Measurements from ENCODE around the gene ZNF335.
"Not testable (repeated sequence)": the region's sequence is repeated elsewhere in the genome, so short reads cannot be mapped to it uniquely, and the experiment has no call there.

The ZNF335 gene

DNA sequence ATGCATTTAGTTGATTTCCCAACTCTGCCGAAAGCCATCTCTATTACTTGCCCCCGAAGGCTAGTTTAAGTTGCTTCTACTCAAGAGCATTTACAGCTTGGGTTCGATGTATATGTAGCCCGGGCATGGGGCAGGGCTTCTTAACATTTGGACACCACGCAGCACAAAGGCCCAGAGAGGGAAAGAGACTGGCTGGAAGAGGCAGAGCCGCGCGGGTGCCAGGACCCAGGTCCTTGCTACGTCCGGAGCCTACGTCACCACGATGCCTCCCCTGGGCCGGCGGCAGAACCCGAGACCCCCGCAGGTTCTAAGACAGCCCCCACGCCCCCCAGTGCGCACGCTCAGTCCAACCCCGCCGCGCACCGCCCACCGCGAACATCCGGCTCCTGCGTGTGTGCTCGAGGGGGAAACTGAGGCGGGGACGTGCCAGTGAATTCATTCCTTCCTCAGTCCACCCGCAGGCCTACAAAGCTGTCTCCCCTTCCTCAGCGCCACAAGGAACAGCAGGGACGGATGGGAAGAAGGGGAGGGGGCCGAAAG is 37.9 kb downstream of the ZNF335 start:
- DNase-seq (ENCODE audit: low read depth), result peak; percentile 33

GRCh38 chr20:45933266-45934045 is 38.5 kb downstream of the ZNF335 start:
- peak; percentile 56 for DNase-seq (ENCODE audit: low read depth)

DNA sequence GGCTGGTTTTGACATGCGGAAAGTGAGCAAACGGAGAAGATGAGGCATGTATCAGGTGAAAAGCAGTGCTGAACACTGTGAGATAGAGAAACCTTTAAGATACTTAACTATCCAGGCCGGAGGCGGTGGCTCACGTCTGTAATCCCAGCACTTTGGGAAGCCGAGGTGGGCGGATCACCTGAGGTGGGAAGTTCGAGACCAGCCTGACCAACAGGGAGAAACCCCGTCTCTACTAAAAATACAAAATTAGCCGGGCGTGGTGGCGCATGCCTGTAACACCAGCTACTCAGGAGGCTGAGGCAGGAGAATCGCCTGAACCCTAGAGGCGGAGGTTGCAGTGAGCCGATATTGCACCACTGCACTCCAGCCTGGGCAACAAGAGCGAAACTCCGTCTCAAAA is 40.3 kb downstream of the ZNF335 start:
- DNase-seq (ENCODE audit: low read depth), result not testable (repeated sequence)

DNA sequence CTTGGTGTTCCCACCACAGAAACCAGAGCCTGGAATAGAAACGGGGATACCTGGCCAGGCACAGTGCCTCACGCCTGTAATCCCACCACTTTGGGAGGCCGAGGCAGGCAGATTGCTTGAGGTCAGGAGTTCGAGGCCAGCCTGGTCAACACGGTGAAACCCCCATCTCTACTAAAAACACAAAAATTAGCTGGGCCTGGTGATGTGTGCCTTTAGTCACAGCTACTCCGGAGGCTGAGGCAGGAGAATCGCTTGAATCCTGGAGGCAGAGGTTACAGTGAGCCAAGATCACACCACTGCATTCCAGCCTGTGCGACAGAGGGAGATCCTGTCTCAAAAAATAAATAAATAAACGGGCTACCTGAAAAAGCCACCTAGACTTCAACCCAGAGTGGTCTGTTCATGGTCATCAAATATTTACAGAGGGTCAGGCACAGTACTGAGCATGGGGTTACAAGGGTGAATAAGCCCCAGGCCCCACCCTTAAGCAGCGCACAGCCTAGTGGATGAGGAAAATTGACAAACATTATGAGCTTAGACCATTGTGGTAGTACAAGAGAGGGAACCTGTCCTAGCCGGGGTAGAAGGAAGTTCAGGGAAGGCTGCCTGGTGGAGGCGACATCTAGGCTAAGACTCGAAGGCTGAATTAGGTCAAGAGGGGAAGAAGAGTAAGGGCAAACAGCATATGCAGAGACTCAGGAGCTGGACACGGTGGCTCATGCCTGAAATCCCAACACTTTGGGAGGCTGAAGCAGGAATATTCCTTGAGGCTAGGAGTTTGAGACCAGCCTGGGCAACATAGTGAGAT is 44.7 kb downstream of the ZNF335 start:
- DNase-seq (ENCODE audit: low read depth), result no peak

GRCh38 chr20:45926731-45927070 is 45.3 kb downstream of the ZNF335 start:
- no peak for DNase-seq (ENCODE audit: low read depth)

DNA sequence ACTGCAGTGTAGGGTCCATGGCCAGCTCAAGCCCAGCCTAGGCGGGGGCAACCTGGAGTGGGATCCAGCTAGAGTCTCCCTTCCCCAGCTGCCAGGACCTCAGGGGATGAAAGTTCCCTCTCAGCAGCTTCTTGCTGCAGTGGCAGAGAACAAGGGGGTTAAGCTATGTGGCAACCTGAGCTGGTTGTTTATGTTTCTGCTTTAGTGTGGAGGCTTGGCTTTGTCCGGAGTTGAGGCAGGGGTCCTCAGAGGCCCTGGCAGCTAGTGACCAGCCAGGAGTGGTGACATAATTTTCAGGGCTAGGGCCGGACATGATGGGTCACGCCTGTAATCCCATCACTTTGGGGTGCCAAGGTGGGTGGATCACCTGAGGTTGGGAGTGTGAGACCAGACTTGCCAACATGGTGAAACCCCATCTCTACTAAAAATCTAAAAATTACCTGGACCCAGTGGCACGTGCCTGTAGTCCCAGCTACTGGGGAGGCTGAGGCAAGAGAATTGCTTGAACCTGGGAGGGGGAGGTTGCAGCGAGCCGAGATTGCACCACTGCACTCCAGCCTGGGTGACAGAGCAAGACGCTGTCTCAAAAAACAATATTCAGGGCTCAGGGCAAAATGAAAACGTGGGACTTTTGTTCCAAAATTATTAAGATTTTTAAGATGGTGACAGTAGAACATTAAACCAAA is 46.0 kb downstream of the ZNF335 start:
- no peak for DNase-seq (ENCODE audit: low read depth)

GRCh38 chr20:45924391-45925261 is 47.4 kb downstream of the ZNF335 start:
- no peak for DNase-seq (ENCODE audit: low read depth)

DNA sequence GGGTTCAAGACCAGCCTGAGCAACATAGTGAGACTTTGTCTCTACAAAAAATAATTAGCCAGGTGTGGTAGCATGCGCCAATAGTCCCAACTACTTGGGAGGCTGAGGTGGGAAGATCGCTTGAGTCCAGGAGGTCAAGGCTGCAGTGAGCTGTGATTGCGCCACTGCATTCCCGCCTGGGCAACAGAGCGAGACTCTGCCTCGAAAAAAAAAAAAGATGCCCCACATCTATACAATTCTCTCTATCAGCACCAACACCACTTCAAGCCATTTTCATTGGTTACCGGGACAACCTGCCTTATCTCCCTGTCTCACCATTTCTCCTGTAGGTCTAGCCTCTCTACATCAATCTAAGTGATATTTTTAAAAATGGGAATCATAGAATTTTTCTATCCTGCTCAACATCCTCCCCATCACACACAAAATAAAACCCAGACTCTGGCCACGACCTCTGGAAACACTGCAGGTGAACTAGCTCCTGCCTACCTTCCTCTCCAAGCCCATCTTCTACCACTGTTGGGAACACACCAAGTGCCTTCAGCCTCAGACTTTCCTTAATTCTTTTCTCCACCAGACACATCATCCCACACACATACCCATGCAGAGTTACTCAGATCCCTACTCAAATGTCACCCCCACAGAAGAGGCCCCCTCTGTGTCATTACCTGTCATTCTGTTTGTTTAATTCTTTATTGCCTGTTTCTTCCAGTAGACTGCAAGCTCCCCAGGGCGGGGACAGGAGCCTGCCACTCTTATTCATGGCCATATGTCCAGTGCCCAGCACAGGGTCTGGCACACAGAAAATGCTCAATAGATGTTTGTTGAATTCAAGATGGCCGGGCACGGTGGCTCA is 50.4 kb downstream of the ZNF335 start:
- no peak for DNase-seq (ENCODE audit: low read depth)

DNA sequence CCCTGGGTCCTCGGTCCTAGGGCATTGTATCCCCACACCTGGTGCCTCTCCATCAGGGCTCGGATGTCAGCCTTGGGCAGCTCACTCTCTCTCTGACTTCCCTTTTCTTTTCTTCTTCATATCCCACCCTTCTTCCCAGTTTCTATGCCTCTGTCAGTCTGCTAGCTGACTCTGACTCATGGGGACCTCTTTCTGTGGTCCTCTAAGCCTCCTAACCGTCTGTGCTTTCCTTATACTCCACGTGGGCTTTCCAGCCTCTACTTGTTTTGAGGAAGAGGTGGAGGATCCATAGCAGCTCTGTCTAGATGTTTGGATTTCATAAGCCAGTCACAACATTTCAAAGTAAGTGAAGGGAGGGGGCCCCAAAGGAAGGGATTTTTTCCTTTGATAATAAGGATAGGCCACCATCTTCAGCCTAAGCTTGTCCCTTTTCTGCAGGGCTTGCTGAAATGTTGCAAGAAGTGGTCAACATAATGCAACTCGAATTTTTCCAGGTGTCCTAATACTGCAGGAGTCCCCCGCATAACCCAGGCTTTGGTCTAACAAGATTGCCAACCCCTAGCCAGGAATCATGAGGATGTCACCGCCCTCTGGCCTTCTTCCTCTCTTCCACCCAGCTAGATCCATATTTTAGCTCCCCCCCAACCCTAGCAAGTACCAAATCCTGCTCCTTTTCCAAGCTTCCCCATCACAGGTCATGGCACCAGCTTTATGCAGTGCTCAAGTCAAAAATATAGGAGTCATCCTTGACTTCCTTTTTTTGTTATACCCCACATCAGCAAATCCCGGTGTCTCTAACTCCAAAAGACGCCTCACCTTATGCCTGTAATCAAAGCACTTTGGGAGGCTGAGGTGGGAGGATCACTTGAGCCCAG is 51.3 kb downstream of the ZNF335 start:
- no peak for DNase-seq (ENCODE audit: low read depth)

DNA sequence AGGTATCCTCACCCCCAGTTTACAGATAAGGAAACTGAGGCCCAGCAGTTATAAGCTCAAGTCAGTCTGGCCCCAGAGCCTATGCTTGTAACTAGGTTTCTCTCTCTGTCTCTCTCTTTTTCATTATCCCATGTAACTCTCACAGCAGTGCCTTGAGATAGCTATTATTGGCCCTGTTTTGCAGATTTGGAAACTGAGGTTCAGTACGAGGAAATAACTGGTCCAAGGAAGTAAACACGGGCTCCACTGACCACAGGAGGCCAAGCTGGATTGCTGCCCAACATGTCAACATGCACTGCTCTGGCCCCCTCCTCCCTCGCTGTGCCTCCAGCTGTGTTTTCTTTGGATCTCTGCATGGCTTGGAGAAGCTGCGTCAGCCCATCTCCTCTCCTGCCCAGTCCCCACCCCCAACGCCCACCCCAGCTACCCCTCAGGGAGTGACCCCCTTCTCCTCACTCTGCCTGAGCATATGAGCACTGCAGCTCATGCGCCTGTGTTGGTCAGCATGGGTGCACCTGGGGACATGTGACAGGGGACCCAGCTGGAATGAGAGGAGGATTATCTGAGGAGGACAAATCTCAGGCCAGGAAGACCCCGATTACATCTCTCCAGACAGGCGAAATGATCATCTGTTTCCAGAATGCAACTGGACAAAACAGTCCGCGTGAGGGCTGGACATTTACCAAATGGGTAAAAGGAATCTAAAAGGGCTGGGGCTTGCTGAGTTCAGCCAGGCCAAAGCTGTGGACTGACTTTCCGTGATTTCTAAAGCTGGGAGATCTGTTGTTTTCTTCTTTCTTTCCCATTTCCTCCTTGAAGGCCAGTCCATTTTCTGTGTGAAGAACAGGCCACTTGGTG is 52.2 kb downstream of the ZNF335 start:
- DNase-seq (ENCODE audit: low read depth), result no peak

- no peak for DNase-seq (ENCODE audit: low read depth)
Measured at GRCh38 chr20:45918779-45919537, 53.0 kb downstream of the ZNF335 start.

DNA sequence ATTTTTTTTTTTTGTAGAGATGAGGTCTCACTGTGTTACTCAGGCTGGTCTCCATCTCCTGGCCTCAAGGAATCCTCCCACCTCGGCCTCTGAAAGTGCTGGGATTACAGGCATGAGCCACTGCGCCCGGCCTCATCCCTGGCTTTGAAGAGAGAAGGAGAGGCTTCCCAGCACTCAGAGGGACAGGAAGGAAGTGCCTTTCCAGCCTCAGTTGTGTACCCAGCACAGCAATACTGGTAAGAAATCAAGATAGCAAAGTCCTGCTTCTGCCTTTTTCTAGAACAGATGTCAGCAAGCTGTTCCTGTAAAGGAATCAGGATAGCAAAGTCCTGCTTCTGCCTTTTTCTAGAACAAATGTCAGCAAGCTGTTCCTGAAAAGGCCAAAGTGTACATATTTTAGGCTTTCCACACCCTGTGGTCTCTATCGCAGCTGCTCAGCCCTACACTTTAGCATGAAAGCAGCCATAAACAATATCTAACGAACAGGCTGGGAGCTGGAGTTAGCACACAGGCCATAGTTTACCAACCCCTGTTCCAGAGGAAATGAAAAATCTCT is 53.7 kb downstream of the ZNF335 start:
- no peak for DNase-seq (ENCODE audit: low read depth)

DNA sequence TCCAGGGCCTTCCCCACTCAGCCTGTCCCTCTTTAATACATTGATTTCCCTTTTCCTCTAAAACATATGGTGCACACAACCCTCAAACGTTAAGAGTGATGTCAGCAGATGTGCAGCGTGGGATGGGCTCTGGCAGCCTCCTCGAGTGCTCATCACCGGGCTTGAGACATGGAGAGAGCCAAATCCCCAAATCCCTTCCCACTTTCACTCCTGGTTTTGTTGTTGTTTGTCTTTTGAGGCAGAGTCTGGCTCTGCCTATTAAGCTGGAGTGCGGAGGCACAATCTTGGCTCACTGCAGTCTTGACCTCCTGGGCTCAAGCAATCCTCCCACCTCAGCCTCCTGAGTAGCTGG is 54.2 kb downstream of the ZNF335 start:
- DNase-seq (ENCODE audit: low read depth), result no peak

- DNase-seq (ENCODE audit: low read depth), result no peak
Measured at GRCh38 chr20:45913116-45913515, 58.9 kb downstream of the ZNF335 start.

DNA sequence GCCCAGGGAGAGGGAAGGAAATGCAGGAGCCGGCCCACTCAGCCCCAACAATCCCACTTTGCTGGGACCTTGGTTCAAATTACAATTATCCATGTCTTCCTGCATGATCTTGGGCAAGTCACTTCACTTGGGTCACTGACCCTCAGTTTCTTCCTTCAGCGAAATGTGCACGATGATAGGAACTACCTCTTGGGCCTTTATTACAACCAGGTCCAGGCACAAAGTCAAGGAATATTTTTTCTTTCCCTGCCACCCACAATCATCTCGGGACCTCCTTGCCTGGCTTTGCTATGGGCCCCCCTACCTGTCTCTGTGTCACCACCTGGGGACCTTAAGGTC is 59.7 kb downstream of the ZNF335 start:
- DNase-seq (ENCODE audit: low read depth), result no peak

DNA sequence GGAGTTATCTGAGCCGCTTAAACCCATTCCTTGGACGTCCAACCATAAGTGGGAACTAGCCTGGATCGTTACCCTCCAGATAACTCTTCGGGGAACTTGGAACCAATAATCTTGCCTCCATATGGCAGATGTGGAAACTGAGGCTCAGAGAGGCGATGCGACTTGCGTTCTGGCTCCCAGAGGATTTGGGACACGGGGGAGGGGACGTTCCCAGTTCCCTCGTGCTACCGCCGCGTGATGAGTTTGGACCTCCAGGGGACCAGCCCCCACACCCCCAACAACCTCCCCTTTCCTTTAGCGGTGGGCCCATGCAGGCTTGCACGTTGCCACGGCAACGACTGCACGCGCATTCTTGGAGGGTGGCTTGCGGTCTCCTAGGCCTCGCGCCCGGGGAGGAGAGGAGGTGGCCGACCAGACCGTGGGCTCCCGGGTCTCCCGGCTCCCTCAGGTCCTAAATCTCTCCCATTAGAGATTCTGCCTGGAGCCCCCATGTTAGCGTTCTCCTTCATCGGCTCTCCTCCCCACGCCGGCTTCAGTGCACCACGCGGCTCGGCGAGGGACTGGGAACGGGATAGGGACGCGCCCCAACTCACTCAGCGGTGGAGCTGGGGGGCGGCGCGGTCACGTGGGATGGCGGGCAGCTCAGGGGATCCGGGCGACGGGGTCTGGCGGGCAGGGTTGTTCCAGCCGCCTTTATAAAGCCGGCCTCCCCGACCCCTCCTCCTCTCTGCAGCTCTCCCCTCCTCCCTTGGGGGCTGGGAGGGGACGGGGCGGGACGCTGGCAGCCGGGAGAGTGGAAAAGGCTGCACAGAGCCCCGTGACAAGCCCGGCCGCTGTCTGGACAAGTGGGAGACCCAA is 60.3 kb downstream of the ZNF335 start, which contains the start of gene PLTP:
PLTP (minus strand) TSS at position 670 of the 858 bp plus-strand sequence. CDS start 703 bp downstream, outside the sequence.
- DNase-seq (ENCODE audit: low read depth), result peak; percentile 25

Measured in activated T-cell treated with anti-CD3 and anti-CD28 coated beads for 48 hours (primary cell).